Lower leg skin (tissue), 4 donors: ENCODE measurements around the gene OR52K2. TPM values are rescaled to one million over a fixed set of nuclear protein-coding genes. Genes with fewer than 3 reads are reported as not detected.

Experiments
- DNase-seq, 2 donors: peaks; one replicate each; pipeline ENCODE4 v3.0.0-alpha.2; 2019; ENCODE audit warnings: low spot score in 2 of 2
- H3K4me3 ChIP-seq: fragments of 200-600 bp; sonication (generic); 2 replicates; pipeline ENCODE4 v1.5.1; 2017; ENCODE audit warnings: mild to moderate bottlenecking, low read depth; ENCODE audit not compliant: poor library complexity, severe bottlenecking
- POLR2A ChIP-seq, 2 donors: fragments of 450-650 bp; IDR thresholded peaks; one replicate each; pipeline ENCODE4 v1.6.1; 2016 to 2017; ENCODE audit warnings: antibody characterized with exemption in 2 of 2, mild to moderate bottlenecking in 1 of 2, moderate library complexity in 1 of 2
- WGBS, 2 donors: methylation state at CpG; one replicate each; pipeline ENCODE4 v1.1.5; 2018; 5-methylcytosine and 5-hydroxymethylcytosine counted together
- intact Hi-C: fragments of 100-400 bp; cut with DNase I; formaldehyde crosslinking; loops from one replicate; pipeline ENCODE4 v1.15.0; 2023; ENCODE audit warnings: low total_unique reads
- total RNA-seq, 4 donors: library from RNA; depleted of rRNA; stranded (reverse); fragments of >200 nt; gene quantifications; one replicate each; pipeline ENCODE4 v1.1.0, GENCODE V29; 2016
- TF ChIP-seq, protein P1 (sequence below), 3 donors: fragments of 450-650 bp; IDR thresholded peaks; one replicate each; pipeline ENCODE4 v1.5.1; 2016; ENCODE audit warnings: antibody characterized with exemption in 3 of 3, mild to moderate bottlenecking in 3 of 3, moderate library complexity in 2 of 3

Gene OR52K2
- total RNA-seq, 4 donors from 2014 or later: not detected

GRCh38 chr11:4495487-4495886 lies 46.4 kb downstream of the OR52K2 start:
- WGBS, 2 donors: 57 to 58% methylated on average over 7 of the region's 7 CpGs
- DNase-seq: no peak
- TF ChIP-seq POLR2A (IDR thresholded peaks at IDR 0.05): no peak
- TF ChIP-seq, protein P1, sequence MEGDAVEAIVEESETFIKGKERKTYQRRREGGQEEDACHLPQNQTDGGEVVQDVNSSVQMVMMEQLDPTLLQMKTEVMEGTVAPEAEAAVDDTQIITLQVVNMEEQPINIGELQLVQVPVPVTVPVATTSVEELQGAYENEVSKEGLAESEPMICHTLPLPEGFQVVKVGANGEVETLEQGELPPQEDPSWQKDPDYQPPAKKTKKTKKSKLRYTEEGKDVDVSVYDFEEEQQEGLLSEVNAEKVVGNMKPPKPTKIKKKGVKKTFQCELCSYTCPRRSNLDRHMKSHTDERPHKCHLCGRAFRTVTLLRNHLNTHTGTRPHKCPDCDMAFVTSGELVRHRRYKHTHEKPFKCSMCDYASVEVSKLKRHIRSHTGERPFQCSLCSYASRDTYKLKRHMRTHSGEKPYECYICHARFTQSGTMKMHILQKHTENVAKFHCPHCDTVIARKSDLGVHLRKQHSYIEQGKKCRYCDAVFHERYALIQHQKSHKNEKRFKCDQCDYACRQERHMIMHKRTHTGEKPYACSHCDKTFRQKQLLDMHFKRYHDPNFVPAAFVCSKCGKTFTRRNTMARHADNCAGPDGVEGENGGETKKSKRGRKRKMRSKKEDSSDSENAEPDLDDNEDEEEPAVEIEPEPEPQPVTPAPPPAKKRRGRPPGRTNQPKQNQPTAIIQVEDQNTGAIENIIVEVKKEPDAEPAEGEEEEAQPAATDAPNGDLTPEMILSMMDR (IDR thresholded peaks at IDR 0.05): no peak
- H3K4me3 ChIP-seq: no peak overlapping the region
- intact Hi-C loops: no loop called here

GRCh38 chr11:4495986-4496385 lies 46.9 kb downstream of the OR52K2 start:
- H3K4me3 ChIP-seq: no peak overlapping the region
- DNase-seq: no peak
- TF ChIP-seq, protein P1 (IDR thresholded peaks at IDR 0.05): no peak
- no peak for TF ChIP-seq POLR2A (IDR thresholded peaks at IDR 0.05)
- intact Hi-C loops: no loop called here
- WGBS, 2 donors: 59 to 65% methylated on average over 6 of the region's 6 CpGs

DNA sequence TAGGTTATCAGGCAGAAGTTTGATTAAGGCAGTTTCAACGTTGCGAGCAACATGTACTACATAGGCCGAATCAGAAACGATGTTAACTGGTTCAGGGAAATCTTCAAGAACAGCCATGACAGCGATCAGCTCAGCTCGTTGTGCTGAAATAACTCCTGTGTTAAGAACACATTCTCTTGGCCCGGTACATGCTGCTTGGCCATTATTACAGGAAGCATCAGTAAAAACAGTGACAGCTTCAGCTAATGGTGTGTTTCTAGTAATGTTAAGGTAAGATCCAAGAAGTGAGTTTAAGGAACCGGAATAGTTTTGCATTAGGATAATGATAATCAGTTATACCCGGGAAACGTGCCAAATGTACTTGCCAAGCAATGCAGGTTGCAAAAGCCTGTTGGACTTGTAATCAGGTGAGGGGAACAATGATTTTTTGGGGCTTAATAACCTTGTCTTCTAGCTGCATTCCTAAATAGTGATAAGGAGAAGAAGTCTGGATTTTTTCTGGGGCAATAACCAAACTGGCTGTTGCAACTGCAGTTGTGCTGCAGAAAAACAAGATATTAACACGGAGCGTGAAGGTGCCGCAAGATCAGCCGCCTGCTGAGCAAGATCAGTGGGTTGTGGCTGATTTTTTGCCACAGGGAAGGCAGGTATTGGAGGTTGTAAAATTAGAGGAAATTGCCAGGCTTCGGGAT lies 47.6 kb downstream of the OR52K2 start:
- TF ChIP-seq, protein P1 (IDR thresholded peaks at IDR 0.05): no peak
- TF ChIP-seq POLR2A (IDR thresholded peaks at IDR 0.05): no peak
- 43 to 50% methylated on average over 15 of the region's 15 CpGs for WGBS, 2 donors
- no peak overlapping the region for H3K4me3 ChIP-seq
- DNase-seq: no peak
- intact Hi-C loops: no loop called here

Other genes with a start within 250 kb of the OR52K2 start
- gene OR52B4, start 80.9 kb upstream of the OR52K2 start, total RNA-seq: not detected
- gene TRIM21, start 55.6 kb upstream of the OR52K2 start, total RNA-seq: 10 to 100 TPM in 3 of 4 donors, 1 to 10 TPM in 1; 7.0 to 12.7 (median 12.3) TPM
- not detected for gene OR52K1, start 33.4 kb downstream of the OR52K2 start, total RNA-seq
- gene OR52M1, start 95.9 kb downstream of the OR52K2 start, total RNA-seq: not detected
- gene OR52I2, start 132.4 kb downstream of the OR52K2 start, total RNA-seq: not detected
- not detected for gene OR52I1, start 144.7 kb downstream of the OR52K2 start, total RNA-seq
- gene TRIM68, start 158.9 kb downstream of the OR52K2 start, total RNA-seq: 10 to 100 TPM in 1 of 4 donors, 1 to 10 TPM in 3; 7.3 to 12.5 (median 8.9) TPM
- gene OR51D1, start 188.2 kb downstream of the OR52K2 start, total RNA-seq: not detected
- under 1 TPM; 0.11 to 0.39 (median 0.21) TPM for gene OR51E1, start 194.7 kb downstream of the OR52K2 start, total RNA-seq
- gene OR51E2, start 248.6 kb downstream of the OR52K2 start, total RNA-seq: under 1 TPM in 2 of 4 donors, not detected in 2; 0.10 to 0.30 TPM